GM18502 (cell line): ENCODE measurements around the gene RBM19.

Experiments
- ATAC-seq: cut with Tn5 transposase; IDR thresholded peaks from one replicate; pipeline ENCODE4 v1.9.1; 2021; ENCODE audit warnings: mild to moderate bottlenecking; ENCODE audit not compliant: unreplicated experiment, poor library complexity

Gene RBM19

DNA sequence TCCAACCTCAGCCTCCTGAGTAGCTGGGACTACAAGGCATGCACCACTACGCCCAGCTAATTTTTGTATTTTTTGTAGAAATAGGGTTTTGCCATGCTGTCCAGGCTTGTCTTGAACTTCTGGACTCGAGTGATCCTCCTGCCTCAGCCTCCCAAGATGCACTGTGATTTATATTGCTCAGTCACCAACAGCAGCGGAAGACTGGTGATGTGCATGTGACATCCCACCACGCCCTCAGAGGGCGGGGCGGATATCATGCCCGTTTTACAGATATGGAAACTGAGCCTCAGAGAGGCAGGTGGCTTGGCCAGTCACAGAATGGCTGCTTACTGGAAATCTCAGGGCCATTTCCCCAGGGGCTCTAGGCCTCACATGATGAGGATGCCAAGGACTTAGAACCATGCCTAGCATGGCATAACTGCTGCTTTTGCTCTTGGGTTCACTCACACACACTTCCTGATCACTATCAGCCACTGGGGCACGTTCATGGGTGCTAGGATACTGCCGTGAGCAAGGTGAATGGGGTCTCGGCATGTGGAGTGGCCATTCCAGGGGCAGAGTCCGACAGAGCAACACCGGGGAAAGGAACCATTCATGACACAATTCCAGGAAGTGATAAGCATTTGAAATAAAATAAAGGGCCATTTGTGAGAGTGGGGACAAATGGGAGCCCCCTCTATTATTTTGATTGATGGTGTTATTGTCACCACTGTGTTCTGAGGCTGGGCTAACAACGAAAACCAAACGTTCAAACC, 31.9 kb downstream of the RBM19 start:
- ATAC-seq, result no peak

DNA sequence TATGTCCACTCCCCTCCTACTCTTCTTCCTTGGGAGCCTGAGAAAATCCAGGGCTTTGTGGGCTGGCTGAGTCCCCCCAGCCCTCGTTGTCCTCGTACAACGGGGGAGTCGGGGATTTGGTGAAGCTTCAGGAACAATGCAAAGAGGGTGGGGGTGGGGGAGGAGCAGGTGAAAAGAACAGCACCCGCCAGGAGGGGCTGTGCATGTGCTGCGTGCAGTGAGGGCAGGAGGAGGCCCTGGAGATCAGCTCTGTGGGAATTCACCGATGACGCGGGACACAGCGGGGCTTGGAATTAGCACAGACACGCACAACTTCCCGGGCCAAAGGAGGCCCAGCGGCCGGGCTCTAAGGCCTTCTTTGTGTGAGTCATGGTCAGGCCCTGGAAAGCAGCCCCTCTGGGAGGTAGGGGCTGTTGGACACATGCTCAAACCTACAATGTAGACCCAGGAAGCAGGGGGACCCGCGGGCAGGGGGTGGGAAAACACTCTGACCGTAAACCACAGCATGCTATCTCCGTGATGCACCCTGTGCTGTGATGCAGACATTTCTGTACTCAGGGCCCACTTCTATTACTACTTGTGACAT, 32.8 kb downstream of the RBM19 start:
- ATAC-seq, result no peak

DNA sequence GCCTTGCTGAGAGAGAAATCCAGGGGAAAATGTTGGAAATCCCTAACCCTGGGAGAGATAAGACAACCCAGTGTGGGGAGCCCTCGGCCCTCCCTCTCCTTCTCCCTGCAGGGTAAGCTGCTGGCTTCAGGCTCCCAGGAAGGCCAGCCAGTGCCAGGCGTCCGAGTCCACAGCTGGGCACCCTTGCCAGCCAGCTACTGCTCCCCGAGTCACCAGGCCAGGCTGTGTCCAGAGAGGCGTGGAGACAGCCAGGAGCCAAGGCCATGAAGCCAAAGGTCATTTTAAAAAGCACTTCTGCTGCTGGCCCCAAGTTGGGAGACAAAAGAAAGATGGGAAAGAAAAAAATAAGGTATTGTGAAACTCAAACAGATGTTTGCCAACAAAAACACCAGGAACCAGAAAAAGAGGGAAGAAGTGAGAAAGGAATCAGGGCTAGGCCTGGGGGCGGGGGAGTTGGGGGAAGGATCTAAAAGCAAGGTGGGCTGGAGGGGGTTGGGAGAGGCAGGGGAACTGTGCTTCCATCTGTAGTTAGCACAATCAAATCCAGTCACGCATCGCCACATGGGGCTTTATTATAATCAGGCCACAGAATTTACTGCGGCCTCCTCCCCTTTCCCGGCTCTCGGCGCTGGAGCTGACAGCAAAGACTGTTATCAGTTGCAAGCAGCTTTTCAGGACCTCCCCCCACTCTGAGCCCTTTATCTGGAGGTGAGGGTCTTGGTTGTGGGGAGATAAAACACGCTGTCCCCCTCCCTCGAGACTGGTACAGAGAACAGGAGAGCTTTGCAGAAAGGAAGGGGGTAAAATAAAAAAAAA, 33.5 kb downstream of the RBM19 start:
- ATAC-seq, result no peak

DNA sequence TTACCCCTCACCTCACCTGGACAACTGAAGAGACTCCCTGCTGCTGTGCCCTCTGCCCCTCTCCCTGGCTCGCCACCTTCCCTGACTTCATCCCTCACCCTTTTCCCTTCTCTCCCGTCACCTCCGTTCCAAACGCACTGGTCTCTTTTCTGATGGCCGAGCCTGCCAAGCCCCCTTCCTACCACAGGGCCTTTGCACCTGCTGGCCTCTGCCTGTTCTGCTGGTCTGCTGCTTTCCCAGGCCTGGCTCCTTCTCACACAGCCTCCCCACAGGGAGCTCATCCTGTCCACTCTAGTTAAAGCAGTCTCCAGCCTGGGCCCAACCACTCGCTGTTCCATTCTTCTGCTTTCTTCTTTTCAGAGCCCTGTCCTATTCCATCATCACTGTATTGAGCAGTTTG, 34.6 kb downstream of the RBM19 start:
- ATAC-seq, result no peak

DNA sequence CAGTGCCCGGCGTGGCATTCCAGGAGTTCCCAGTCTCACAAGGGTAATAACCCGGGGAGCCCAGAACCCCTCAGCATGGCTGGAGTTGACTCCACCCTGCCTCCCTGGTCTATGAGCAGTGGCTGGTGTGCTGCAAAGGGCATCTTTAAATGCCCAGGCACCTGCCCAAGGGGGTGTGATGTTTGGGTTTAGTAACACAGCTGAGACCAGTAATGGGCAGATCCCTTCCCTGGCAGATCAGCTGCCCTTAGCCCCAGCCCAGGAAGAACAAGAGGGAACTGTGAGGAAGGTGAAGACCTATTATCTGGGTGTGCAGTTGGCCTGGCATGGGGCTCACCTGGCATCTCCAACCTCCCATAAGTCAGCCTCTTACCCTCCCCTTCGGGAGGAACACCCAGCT, 35.9 kb downstream of the RBM19 start:
- no peak for ATAC-seq

DNA sequence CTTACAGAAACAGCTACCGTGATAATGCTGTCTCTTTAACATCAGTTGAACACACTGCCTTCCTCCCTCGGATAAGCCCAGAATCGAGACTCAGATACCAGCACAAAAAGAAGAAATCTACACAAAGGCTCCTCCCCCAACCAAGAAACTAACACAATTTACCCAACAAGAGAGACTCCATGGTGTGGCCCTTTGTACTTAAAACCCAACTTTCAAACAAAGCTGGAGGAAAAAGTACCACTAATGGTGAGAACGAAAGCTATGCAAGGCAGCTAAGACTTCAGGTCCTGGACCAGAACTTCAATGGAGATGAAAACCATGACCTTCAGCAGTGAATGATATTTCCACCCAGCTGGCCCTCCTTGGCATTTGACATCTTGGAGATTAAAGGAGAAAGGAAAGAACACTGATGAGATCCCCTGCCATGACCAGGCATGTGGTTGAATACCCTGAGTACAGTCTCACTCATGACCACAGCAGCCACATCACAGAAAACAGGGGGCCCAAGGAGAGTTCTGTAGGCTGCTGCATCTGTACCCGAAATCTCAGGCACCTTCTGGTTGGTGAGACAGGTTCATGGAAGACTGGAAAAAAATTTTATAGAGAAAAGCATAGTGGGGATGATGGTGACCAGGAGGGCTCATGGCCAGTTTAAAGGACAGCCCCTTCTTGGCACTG, 36.7 kb downstream of the RBM19 start:
- ATAC-seq, result no peak

DNA sequence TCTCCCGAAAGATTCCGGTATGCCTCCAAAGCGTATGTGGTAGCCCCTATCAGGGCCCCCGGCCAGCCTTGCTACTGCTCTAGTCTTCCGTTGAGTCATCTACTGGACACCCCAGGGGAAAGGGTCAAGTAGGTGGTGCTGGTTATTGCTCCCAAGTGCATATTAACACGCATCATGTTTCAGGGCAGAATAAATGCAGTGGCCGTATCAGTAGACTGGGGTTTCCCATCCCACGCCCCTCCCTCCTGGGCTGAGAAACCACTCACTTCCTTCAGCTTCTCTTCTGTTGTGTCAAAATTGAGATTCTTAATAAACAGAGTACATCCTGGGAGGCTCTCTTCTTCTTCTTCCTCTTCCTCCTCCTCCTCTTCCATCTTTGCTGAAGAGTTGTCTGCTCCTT, 39.3 kb downstream of the RBM19 start:
- no peak for ATAC-seq

DNA sequence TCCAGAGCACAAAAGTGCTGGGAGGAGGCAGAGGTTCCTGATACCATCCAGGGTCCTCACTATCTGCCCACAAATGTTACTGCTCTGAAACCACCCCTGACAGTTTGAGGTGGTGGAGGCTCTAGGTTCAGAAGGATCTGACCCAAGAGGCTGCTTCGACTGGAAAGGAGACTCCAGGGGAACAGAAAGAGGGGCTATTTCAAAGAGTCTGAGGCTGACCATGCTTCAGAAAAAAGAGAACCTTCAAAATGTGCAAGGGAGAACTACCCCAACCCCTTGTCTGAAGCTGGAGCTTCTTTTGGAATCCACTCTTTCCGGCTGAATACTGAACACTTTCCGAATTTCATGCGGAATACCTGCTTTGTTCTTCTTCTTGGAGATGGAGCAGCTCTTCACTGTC, 41.8 kb downstream of the RBM19 start:
- ATAC-seq, result no peak

DNA sequence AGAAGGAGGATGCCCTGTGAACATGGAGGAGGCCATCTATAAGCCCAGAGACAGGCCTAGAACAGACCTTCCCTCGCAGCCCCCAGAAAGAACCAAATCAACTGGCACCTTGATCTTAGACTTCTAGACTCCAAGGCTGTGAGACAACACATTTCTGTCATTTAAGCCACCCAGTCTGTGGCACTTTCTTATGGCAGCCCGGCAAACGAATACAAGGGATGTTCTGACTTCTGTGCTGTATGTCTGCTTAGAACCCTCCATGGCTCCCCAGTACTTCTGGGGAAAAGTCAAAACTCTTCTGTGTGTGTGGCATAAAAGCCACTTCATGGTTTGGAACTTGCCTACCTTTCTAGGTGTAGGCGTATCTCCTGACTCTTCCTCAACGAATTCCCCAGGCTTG, 42.9 kb downstream of the RBM19 start:
- no peak for ATAC-seq

DNA sequence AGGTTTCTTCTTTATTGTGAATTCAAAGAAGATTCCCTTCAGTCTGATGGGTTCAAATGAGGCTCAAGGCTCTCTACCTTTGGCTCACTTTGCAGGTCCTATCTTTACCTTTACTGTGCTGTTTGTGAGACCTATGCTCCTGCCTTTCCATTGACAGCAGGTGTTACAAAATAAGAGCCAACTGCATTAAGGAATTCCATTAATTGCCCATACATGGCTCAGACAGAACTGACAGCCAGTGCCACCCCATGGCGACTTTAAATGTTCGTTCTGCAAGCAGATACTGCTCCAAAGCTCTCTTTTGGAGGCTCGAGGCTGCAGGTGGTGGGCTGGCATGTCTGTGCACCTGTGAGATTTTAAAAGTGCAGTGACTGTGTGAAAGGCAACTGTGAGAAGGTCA, 44.7 kb downstream of the RBM19 start:
- ATAC-seq, result no peak

DNA sequence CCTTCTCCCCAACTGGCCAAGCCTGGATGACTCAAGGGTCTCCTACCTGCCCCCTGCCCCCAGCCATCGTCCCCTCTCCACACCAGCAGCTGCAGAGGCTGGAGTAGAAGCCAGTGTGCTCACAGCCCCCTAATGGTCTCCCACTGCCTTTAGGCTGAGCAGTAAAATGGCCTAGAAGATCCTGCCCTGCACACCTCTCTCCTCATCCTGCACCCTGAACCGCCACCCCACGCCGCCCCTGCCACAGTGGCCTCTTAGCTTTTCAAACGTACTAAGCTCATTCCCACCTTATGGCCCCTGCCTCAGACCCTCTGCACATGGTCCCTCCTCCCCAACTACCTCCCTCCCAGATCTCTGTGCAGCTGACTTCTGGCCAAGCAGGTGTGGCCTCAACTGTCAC, 46.3 kb downstream of the RBM19 start:
- no peak for ATAC-seq

DNA sequence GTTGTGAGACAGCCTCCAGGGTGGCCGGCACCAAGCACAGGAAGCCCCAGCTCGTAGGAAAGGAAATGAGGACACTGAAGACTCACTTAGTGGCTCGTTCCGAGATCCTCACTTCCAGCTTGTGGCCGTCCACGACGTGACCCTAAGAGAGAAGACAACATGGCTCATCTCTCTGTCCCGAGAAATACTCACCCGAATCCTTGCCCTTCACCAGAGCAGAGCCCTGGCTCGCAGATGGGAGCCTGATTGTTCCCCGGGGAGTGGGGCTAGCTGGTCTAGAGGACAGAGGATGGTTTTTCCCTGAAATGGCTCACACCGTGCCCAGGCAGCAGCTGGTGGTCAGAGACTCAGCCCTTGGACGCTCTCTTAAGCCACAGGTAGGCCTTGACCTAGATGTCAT, 47.8 kb downstream of the RBM19 start:
- ATAC-seq, result no peak

DNA sequence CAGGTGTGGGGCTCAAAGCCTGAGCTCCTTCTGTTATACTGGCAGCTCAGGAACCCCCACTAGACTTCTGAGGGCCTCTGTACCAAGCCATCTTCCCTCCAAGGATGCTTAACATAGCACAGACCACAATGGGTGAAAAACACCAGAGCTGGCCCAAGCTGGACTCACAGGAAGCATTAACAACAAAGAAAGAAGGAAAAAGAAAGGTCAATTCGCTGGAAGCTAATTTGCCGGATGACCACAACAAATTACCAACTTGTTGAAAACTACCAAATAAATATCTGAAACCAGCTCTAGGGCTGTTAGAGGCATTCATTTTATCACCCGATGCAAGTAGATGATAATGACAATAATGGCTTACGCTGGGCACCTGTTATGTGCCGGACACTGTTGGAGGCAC, 48.7 kb downstream of the RBM19 start:
- no peak for ATAC-seq

DNA sequence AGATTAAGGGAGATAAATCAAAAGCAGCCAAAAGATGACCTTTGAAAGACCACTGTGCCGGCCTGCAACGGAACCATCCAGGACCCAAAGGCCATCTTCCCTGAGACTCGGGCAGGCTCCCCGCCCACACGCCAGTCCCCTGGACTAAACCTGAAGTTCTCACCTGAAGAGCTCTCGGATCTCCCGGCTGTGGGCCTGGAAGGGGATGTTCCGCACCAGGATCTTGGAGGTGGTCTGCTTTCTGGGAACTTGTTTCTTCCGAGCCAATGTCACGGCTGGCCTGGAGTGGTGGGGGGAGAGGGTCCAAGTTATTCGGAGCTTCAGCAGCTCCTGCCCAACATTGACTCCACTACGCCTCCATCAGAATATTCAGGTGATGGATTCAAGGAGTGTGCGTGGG, 51.3 kb downstream of the RBM19 start:
- no peak for ATAC-seq

DNA sequence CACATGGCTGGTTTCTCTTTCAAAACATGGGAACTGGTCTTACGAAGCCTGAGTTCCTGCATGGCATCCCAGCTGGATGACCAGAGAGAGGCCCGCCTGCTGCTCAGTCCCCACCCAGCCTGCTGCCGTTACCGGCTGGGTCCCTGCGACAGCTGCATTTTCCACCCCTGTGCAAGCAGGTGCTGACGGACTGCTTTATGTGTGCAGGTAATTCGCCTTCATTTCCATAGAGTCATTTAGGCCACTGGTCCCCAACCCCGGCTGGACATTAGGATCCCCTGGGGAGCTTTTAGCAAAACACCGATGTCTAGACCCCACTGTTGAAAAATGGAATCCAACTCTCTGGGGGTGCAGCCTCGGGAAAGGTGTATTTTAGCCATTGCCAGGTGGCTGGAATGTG, 51.9 kb downstream of the RBM19 start:
- ATAC-seq, result no peak

DNA sequence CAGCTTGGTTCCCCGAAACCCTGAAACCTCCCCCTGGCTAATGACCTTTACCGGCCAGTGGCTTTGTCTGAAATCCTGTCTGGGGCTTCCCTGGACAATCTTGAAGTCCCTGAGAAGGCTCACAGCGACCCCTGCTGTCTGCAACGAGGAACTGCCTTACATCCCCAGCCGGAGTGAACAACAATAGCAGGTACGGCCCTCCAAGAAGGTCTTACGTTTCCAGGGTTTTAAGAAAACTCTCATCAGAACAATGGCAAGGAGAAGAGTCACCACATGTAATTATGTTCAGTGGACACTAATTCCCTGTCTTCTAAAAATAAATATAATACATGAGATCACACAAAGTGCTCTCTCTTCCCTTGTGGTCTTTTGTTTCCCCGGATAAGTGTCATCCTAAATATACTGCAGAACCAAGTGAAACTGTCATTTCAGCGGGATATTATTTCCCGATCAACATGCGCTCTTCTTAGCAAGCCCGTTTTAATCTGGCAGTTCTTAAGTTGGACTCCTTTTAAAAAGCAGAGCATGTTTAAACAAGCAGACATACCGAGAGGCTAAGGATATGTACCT, 53.3 kb downstream of the RBM19 start:
- no peak for ATAC-seq

DNA sequence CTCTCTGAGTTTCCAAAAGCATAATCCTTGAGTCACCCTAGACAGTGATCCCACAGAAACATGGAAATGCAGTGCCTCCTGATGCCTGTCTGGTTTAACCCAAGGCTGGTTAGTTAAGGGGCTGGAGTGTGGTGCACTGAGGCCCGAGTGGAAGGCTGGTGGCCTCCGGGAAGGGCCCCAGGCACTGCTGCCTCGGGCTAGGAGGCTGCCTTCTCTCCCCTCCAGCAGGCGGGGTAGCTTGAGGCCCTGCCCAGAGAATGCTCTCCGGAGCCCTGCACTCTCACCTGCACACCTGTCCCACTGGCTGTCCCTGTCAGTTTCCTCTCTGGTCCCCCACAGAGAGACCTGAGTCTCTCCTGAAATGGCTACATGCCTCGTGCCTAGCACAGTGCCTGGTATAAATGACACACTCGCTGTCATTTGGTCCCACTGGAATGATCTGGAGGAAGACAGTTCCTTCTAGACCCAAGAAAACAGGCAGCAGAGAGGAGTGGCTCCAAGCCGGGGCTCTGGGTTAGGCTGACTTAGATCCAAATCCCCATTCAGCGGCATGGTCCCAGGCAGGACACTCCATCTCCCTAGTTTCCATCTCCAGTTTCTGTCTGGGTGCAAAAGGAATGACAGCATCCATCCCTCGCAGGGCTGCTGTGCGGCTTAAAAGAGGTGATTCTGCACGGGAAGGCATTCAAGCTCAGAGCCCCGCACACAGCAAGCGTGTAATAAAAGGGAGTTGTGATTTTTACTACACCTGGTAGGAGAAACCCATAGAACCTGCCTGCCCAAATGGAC, 54.0 kb downstream of the RBM19 start:
- no peak for ATAC-seq

DNA sequence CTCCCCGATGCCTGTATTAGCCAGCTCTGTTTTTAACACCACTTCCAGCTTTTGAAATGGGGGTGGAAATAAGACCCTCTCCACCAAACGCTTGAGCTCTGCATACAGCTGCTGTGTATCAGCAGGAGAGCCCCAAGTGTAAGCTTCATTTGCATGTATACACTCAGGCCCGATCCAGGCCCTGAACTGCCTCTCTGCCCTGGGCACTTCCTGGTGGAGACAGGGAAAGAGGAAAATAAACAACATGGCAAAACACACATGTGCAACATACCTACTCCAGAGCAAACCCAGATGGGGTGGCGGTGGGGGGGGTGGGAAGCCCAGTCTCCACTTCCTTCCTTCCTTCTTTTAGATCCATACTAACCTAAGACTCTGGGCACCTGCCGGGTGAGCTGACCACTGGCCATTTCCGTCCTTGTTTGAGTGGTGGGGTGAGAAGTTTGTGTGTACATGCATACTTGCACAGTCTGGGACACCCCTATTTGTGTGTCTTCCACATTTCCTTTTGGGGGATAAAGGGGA, 55.3 kb downstream of the RBM19 start:
- no peak for ATAC-seq

DNA sequence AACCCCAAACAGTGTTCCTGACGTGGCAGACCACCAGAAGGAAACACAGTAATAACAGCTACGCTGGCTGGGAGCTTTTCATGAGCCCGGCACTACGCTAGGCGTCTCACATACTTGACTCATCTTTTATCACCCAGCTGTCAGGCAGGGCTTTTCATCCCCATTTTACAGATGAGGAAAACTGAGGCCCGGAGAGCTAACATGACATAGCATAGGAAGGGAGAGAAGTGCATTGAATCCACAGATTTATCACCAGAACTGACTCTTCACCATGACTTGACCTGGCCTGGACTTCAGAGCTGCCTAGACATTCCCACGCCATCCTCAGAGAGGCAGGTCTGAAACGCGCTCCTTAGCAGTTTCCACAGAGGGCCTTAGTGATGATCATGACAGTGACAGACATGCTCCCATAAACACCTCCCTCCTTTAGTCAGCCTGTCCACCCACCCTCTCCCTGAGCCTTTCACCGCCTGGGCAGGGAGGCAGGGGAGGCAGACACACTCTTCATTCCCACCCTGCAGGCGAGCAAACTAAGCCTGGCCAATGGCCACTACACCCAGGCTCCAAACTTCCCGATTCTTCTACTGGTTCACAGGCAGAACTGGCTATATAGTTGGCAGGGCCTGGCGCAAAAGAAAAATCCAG, 56.2 kb downstream of the RBM19 start:
- ATAC-seq, result no peak
